Esophagus squamous epithelium (tissue), 4 donors: ENCODE data around the gene RBKS.

ENCODE experiments used
- CTCF ChIP-seq, 6 experiments: fragments of 450-650 bp in 4 of 6; fragments of 200-600 bp in 2 of 6; sonication (generic) in 2 of 6; IDR thresholded peaks; one replicate each; pipeline ENCODE4 v1.5.1; 2016 to 2019; ENCODE audit warnings: antibody characterized with exemption in 6 of 6, mild to moderate bottlenecking in 4 of 6, moderate library complexity in 4 of 6
- POLR2A ChIP-seq, 4 donors: fragments of 450-650 bp; IDR thresholded peaks; one replicate each; pipeline ENCODE4 v1.6.1; 2017; ENCODE audit warnings: antibody characterized with exemption in 4 of 4, mild to moderate bottlenecking in 4 of 4, moderate library complexity in 3 of 4

GRCh38 chr2:27915874-27916273 lies 25.7 kb upstream of the RBKS start:
- TF ChIP-seq CTCF (IDR thresholded peaks at IDR 0.05) (no peak), POLR2A (IDR thresholded peaks at IDR 0.05) (no peak)
